Large intestine (tissue), 3 donors: ENCODE measurements around the gene METTL24. TPM values are rescaled to one million over a fixed set of nuclear protein-coding genes. Genes with fewer than 3 reads are reported as not detected.

Experiments used
- DNase-seq, 2 donors: peaks; one replicate each; pipeline versions ENCODE4 v3.0.0 to v3.0.0-alpha.2; 2013
- H3K27ac ChIP-seq: one replicate; pipeline ENCODE4 v1.5.1; 2013; ENCODE audit warnings: low read length
- H3K27me3 ChIP-seq: 2 replicates; pipeline ENCODE4 v1.6.1; 2013; ENCODE audit warnings: low read length; ENCODE audit not compliant: control insufficient read depth, insufficient read depth
- H3K36me3 ChIP-seq: 2 replicates; pipeline ENCODE4 v1.6.1; 2013; ENCODE audit warnings: low read length; ENCODE audit not compliant: control insufficient read depth, insufficient read depth
- H3K4me1 ChIP-seq: one replicate; pipeline ENCODE4 v1.6.1; 2013; ENCODE audit warnings: low read length; ENCODE audit not compliant: control insufficient read depth, insufficient read depth
- H3K4me3 ChIP-seq: one replicate; pipeline ENCODE4 v1.5.1; 2013; ENCODE audit warnings: low read length
- H3K9me3 ChIP-seq: one replicate; pipeline ENCODE4 v1.6.1; 2013; ENCODE audit warnings: mild to moderate bottlenecking, low read depth, low read length, moderate library complexity; ENCODE audit not compliant: control insufficient read depth
- WGBS: methylation state at CpG from one replicate; pipeline ENCODE4 v1.1.5; 2013; ENCODE audit warnings: low lambda C conversion rate; ENCODE audit not compliant: insufficient coverage; 5-methylcytosine and 5-hydroxymethylcytosine counted together
- polyA plus RNA-seq: library from polyadenylated mRNA; unstranded; fragments of 120-200 nt; gene quantifications from one replicate; pipeline ENCODE4 v1.2.1, GENCODE V29; 2013

METTL24 gene
- polyA plus RNA-seq, 1 donor, result 3.4 TPM

GRCh38 chr6:110207652-110208051 is 150.5 kb downstream of the METTL24 start:
- peaks cover 18% of the 10 kb centered on the region for H3K36me3 ChIP-seq
- H3K27me3 ChIP-seq, result no peaks in the 10 kb centered on the region
- H3K9me3 ChIP-seq, result no peaks in the 10 kb centered on the region
- H3K27ac ChIP-seq, result no peak overlapping the region
- DNase-seq, result no peak
- WGBS, result 100% methylated on average over 1 of the region's 3 CpGs
- no peaks in the 10 kb centered on the region for H3K4me1 ChIP-seq
- no peak overlapping the region for H3K4me3 ChIP-seq

- Histone ChIP-seq H3K27ac (no peak overlapping the region), H3K4me3 (no peak overlapping the region), H3K9me3 (no peaks in the 10 kb centered on the region), H3K4me1 (no peaks in the 10 kb centered on the region), H3K27me3 (no peaks in the 10 kb centered on the region), H3K36me3 (peaks cover 11% of the 10 kb centered on the region)
- 78% methylated on average over 1 of the region's 3 CpGs for WGBS
- no peak for DNase-seq
Observed at GRCh38 chr6:110201151-110201884, 156.8 kb downstream of the METTL24 start.

- Histone ChIP-seq H3K9me3 (no peaks in the 10 kb centered on the region), H3K27ac (no peak overlapping the region), H3K36me3 (peaks cover 17% of the 10 kb centered on the region), H3K27me3 (no peaks in the 10 kb centered on the region), H3K4me3 (no peak overlapping the region), H3K4me1 (no peaks in the 10 kb centered on the region)
- no peak for DNase-seq
- WGBS, result 100% methylated on average over 2 of the region's 3 CpGs
Observed at GRCh38 chr6:110198561-110198960, 159.6 kb downstream of the METTL24 start.

GRCh38 chr6:110196874-110197273 is 161.3 kb downstream of the METTL24 start:
- no peak overlapping the region for H3K4me3 ChIP-seq
- no peak overlapping the region for H3K27ac ChIP-seq
- WGBS, result no CpG with 5 or more reads among the region's 1 CpG
- H3K9me3 ChIP-seq, result no peaks in the 10 kb centered on the region
- no peaks in the 10 kb centered on the region for H3K27me3 ChIP-seq
- no peaks in the 10 kb centered on the region for H3K4me1 ChIP-seq
- no peak for DNase-seq
- peaks cover 17% of the 10 kb centered on the region for H3K36me3 ChIP-seq

GRCh38 chr6:110195639-110196038 is 162.5 kb downstream of the METTL24 start:
- H3K4me3 ChIP-seq, result no peak overlapping the region
- H3K9me3 ChIP-seq, result no peaks in the 10 kb centered on the region
- peaks cover 17% of the 10 kb centered on the region for H3K36me3 ChIP-seq
- H3K27me3 ChIP-seq, result no peaks in the 10 kb centered on the region
- WGBS, result 90% methylated on average over 1 of the region's 4 CpGs
- no peak for DNase-seq
- no peak overlapping the region for H3K27ac ChIP-seq
- no peaks in the 10 kb centered on the region for H3K4me1 ChIP-seq

Other genes starting within 250 kb of the METTL24 start
- gene WASF1, start 178.7 kb downstream of the METTL24 start, polyA plus RNA-seq, result 11.2 TPM
- gene CDC40, start 177.9 kb downstream of the METTL24 start, polyA plus RNA-seq, result 18.1 TPM
- gene DDO, start 57.2 kb upstream of the METTL24 start, polyA plus RNA-seq, result 5.2 TPM
- 0.25 TPM for gene SLC22A16, start 118.3 kb upstream of the METTL24 start, polyA plus RNA-seq